Loucy (cell line): ENCODE results near the gene BTD.

Source experiments
- H2AFZ ChIP-seq: fragments of 200-600 bp; sonication (generic); 2 replicates; pipeline ENCODE4 v1.6.0; 2016; ENCODE audit warnings: antibody characterized with exemption, mild to moderate bottlenecking, low read length, moderate library complexity
- H3F3A ChIP-seq: fragments of 200-600 bp; 2 replicates; pipeline ENCODE4 v1.6.0; 2016; ENCODE audit warnings: antibody characterized with exemption, low read depth, mild to moderate bottlenecking
- H3K27me3 ChIP-seq: fragments of 200-600 bp; sonication (generic); 2 replicates; pipeline ENCODE4 v1.6.1; 2014; ENCODE audit warnings: low read length, mild to moderate bottlenecking; ENCODE audit not compliant: insufficient read depth, poor library complexity, severe bottlenecking
- H3K36me3 ChIP-seq: fragments of 200-600 bp; sonication (generic); 2 replicates; pipeline ENCODE4 v1.6.1; 2016; ENCODE audit warnings: low read length; ENCODE audit not compliant: insufficient read depth
- H3K4me1 ChIP-seq: fragments of 200-600 bp; sonication (generic); 2 replicates; pipeline ENCODE4 v1.5.1; 2014; ENCODE audit warnings: low read length, mild to moderate bottlenecking; ENCODE audit not compliant: insufficient read depth, poor library complexity, severe bottlenecking
- H3K4me2 ChIP-seq: fragments of 200-600 bp; sonication (generic); 2 replicates; pipeline ENCODE4 v1.6.0; 2014; ENCODE audit warnings: antibody characterized with exemption, low read length, low read depth, mild to moderate bottlenecking; ENCODE audit not compliant: poor library complexity, severe bottlenecking
- H3K4me3 ChIP-seq: fragments of 200-600 bp; sonication (generic); 2 replicates; pipeline ENCODE4 v1.5.1; 2014; ENCODE audit warnings: low read length, mild to moderate bottlenecking, mixed read lengths; ENCODE audit not compliant: poor library complexity, severe bottlenecking
- H3K79me2 ChIP-seq: fragments of 200-600 bp; sonication (generic); 2 replicates; pipeline ENCODE4 v1.6.1; 2014; ENCODE audit warnings: low read length; ENCODE audit not compliant: insufficient read depth
- H3K9ac ChIP-seq: fragments of 200-600 bp; sonication (generic); 2 replicates; pipeline ENCODE4 v1.6.0; 2014; ENCODE audit warnings: mild to moderate bottlenecking, low read depth, low read length, moderate library complexity; ENCODE audit not compliant: poor library complexity, severe bottlenecking
- H3K9me2 ChIP-seq: fragments of 200-600 bp; sonication (generic); replicated peaks from 2 replicates; pipeline ENCODE4 v1.6.1; 2016; ENCODE audit warnings: low read depth, low read length, mixed read lengths
- H3K9me3 ChIP-seq: fragments of 200-600 bp; sonication (generic); 2 replicates; pipeline ENCODE4 v1.6.1; 2014; ENCODE audit warnings: mild to moderate bottlenecking, antibody characterized with exemption, low read length, low read depth; ENCODE audit not compliant: insufficient read depth
- H4K20me1 ChIP-seq: fragments of 200-600 bp; sonication (generic); 2 replicates; pipeline ENCODE4 v1.6.0; 2014; ENCODE audit warnings: antibody characterized with exemption, low read length, mild to moderate bottlenecking; ENCODE audit not compliant: insufficient read depth, poor library complexity, severe bottlenecking
- CTCF ChIP-seq: fragments of 200-600 bp; sonication (generic); conservative IDR thresholded peaks from 2 replicates; pipeline ENCODE4 v1.5.1; 2014; ENCODE audit warnings: mild to moderate bottlenecking, antibody characterized with exemption, low read length
- EZH2phosphoT487 ChIP-seq: fragments of 200-600 bp; IDR thresholded peaks from 2 replicates; pipeline ENCODE4 v1.6.1; 2018; ENCODE audit warnings: antibody characterized with exemption, mild to moderate bottlenecking, moderate library complexity, borderline replicate concordance

BTD gene

GRCh38 chr3:15682561-15683185, 81.1 kb downstream of the BTD start:
- H3K36me3 ChIP-seq: peaks cover 83% of the 10 kb centered on the region
- no peak overlapping the region for H3K9ac ChIP-seq
- H3K27me3 ChIP-seq: no peaks in the 10 kb centered on the region
- no peak for TF ChIP-seq CTCF
- no peak for TF ChIP-seq EZH2phosphoT487
- H3K79me2 ChIP-seq: no peaks in the 10 kb centered on the region
- peaks cover 15% of the 10 kb centered on the region for H3K4me1 ChIP-seq
- no peak overlapping the region for H2AFZ ChIP-seq
- H3K4me3 ChIP-seq: no peak overlapping the region
- no peak overlapping the region for H3K4me2 ChIP-seq
- 0 out of 2 replicates have a peak, but pooled peaks cover 5% of the 10 kb centered on the region for H3F3A ChIP-seq
- H4K20me1 ChIP-seq: no peaks in the 10 kb centered on the region
- H3K9me2 ChIP-seq: no peaks in the 10 kb centered on the region
- H3K9me3 ChIP-seq: no peaks in the 10 kb centered on the region

- Histone ChIP-seq H2AFZ (no peak overlapping the region), H3K4me2 (no peak overlapping the region), H3K79me2 (no peaks in the 10 kb centered on the region), H3K4me1 (peaks cover 15% of the 10 kb centered on the region), H3K9me3 (no peaks in the 10 kb centered on the region), H3K9me2 (no peaks in the 10 kb centered on the region), H3F3A (0 out of 2 replicates have a peak, but pooled peaks cover 5% of the 10 kb centered on the region), H3K9ac (no peak overlapping the region), H4K20me1 (no peaks in the 10 kb centered on the region), H3K4me3 (no peak overlapping the region), H3K27me3 (no peaks in the 10 kb centered on the region), H3K36me3 (peaks cover 83% of the 10 kb centered on the region)
- no peak for TF ChIP-seq CTCF
- TF ChIP-seq EZH2phosphoT487: no peak
Observed at GRCh38 chr3:15683253-15683652, 81.7 kb downstream of the BTD start.

GRCh38 chr3:15685927-15686326, 84.4 kb downstream of the BTD start:
- peaks cover 15% of the 10 kb centered on the region for H3K4me1 ChIP-seq
- no peak overlapping the region for H3K4me3 ChIP-seq
- H4K20me1 ChIP-seq: no peaks in the 10 kb centered on the region
- H3K9me2 ChIP-seq: no peaks in the 10 kb centered on the region
- no peak overlapping the region for H3K4me2 ChIP-seq
- H3K9ac ChIP-seq: no peak overlapping the region
- no peaks in the 10 kb centered on the region for H3K9me3 ChIP-seq
- H3K27me3 ChIP-seq: no peaks in the 10 kb centered on the region
- peaks cover 89% of the 10 kb centered on the region for H3K36me3 ChIP-seq
- no peak overlapping the region for H2AFZ ChIP-seq
- no peaks in the 10 kb centered on the region for H3K79me2 ChIP-seq
- 0 out of 2 replicates have a peak, but pooled peaks cover 5% of the 10 kb centered on the region for H3F3A ChIP-seq
- no peak for TF ChIP-seq EZH2phosphoT487
- TF ChIP-seq CTCF: no peak
